ENCODE results near the gene PALM2AKAP2. TPM values are rescaled to one million over a fixed set of nuclear protein-coding genes. Genes with fewer than 3 reads are reported as not detected.

Gene PALM2AKAP2
- total RNA-seq, 4 donors from 2014 or later: 0.15 to 1.4 (median 1.0) TPM

DNA sequence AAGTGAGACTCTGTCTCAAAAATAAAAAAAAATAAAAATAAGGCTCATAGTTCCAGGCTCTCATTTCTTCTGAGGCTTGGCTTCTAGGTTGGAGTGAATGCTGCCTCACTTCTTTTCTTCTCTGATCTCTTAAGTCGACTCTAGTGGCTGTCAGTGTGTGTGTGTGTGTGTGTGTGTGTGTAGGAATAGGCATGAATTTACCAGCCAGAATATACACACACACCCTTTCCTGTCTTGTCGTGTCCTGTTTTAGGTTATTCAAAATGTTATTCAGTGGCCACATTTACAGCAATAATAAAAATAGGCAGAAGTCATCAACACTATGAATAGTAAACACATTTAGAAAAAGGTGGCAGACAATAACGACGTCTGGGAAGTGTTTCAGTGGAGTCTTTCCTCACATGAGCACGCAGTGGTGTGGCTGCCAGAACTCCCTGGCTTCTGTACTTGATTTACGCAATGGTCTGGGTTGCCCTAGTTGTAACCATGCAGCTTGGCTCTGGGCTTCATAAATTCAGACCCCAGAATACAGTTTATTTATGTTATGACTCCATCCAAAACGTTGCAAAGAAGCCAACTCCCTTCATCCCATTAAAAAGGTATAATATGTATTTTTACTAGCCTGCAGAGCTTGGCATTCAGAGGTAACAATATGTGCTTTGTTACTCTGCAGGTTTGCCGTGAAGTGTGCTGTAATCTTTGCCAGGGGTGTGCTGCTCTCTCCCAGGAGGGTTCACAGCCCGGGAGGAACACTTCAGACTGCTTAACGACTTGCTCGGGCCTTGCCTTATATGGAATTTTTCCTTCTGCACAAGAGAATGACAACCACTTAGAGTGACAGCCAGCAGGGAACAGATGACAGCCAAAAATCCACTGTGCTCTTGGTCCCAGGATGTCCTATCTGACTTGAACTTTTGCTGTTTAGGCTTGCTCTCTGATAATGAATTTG is 34.4 kb upstream of the PALM2AKAP2 start:
- peak; percentile 99 for ATAC-seq
- no peaks in the 10 kb centered on the region for H3K27me3 ChIP-seq
- DNase-seq: peak; percentile 66 to 77
- H3K4me1 ChIP-seq: peaks cover 11 to 16% of the 10 kb centered on the region in 2 donors
- in situ Hi-C loops (cut with MboI; ENCODE audit: low sequenced_read_pairs in 4 of 4) (no loop called here), intact Hi-C loops (cut with DNase I; ENCODE audit: low total_unique reads) (no loop called here)
- no peaks in the 10 kb centered on the region for H3K9me3 ChIP-seq
- TF ChIP-seq, protein P1, sequence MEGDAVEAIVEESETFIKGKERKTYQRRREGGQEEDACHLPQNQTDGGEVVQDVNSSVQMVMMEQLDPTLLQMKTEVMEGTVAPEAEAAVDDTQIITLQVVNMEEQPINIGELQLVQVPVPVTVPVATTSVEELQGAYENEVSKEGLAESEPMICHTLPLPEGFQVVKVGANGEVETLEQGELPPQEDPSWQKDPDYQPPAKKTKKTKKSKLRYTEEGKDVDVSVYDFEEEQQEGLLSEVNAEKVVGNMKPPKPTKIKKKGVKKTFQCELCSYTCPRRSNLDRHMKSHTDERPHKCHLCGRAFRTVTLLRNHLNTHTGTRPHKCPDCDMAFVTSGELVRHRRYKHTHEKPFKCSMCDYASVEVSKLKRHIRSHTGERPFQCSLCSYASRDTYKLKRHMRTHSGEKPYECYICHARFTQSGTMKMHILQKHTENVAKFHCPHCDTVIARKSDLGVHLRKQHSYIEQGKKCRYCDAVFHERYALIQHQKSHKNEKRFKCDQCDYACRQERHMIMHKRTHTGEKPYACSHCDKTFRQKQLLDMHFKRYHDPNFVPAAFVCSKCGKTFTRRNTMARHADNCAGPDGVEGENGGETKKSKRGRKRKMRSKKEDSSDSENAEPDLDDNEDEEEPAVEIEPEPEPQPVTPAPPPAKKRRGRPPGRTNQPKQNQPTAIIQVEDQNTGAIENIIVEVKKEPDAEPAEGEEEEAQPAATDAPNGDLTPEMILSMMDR (IDR thresholded peaks at IDR 0.05 in 4 of 5, conservative IDR thresholded peaks at IDR 0.05 in 1 of 5): no peak
- TF ChIP-seq POLR2A (IDR thresholded peaks at IDR 0.05): no peak
- no peaks in the 10 kb centered on the region for H3K36me3 ChIP-seq
- peak overlapping the region in 3 of 4 donors; percentile 33 to 67 (median 53) for H3K27ac ChIP-seq
- peak overlapping the region in 1 of 4 donors; percentile 17 for H3K4me3 ChIP-seq

DNA sequence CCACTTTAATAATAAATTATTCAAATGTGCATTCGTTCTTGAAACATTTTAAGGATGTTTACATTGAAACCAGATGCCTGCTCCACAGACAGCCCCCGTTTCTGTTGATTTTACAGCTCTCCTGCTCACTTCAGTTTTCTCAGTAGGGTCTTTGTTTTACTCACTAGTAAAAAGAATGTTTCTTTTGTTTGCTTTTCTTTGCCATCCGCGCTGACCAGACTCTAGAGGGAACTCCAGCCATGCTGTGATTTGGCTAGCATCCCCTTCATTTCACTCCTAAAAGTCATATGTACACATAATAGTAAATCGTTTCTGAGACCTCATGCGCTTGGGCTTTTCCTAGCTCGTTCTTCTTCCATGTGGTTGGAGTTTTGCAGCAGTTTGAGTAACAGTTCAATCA is 28.7 kb upstream of the PALM2AKAP2 start:
- TF ChIP-seq, protein P1 (IDR thresholded peaks at IDR 0.05 in 4 of 5, conservative IDR thresholded peaks at IDR 0.05 in 1 of 5): no peak
- no peak for TF ChIP-seq POLR2A (IDR thresholded peaks at IDR 0.05)
- in situ Hi-C loops (cut with MboI; ENCODE audit: low sequenced_read_pairs in 4 of 4): no loop called here
- Histone ChIP-seq H3K9me3 (no peaks in the 10 kb centered on the region), H3K27me3 (no peaks in the 10 kb centered on the region), H3K27ac (no peak overlapping the region), H3K4me1 (peaks cover under 1% of the 10 kb centered on the region in 2 donors), H3K4me3 (no peak overlapping the region), H3K36me3 (no peaks in the 10 kb centered on the region)
- intact Hi-C loops (cut with DNase I; ENCODE audit: low total_unique reads): no loop called here
- no peak for ATAC-seq
- DNase-seq: no peak

DNA sequence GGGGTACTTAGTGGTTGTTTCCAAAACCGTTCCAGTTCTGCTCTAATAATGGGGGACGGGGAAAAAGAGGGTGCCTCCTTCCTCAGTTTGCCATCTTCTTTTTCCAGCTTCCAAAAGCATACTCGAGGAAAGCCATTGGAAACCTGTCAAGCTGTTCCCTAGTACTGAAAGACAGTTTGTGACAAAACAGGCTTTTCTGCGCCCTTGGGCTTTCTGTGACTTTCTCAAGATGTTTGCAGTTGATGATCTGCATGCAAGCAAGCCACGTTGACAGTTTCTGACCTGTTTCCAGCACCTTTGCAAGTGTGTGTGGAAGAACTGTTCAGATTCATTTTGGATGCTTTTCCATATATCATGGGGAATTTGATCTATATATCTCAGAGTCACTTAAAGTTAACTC is 26.7 kb upstream of the PALM2AKAP2 start:
- in situ Hi-C loops (cut with MboI; ENCODE audit: low sequenced_read_pairs in 4 of 4): no loop called here
- no peaks in the 10 kb centered on the region for H3K9me3 ChIP-seq
- no peaks in the 10 kb centered on the region for H3K36me3 ChIP-seq
- H3K27ac ChIP-seq: no peak overlapping the region
- ATAC-seq (no peak), DNase-seq (no peak)
- no peak overlapping the region for H3K4me3 ChIP-seq
- no peaks in the 10 kb centered on the region for H3K4me1 ChIP-seq
- H3K27me3 ChIP-seq: no peaks in the 10 kb centered on the region
- intact Hi-C loops (cut with DNase I; ENCODE audit: low total_unique reads): no loop called here
- TF ChIP-seq POLR2A (IDR thresholded peaks at IDR 0.05): no peak
- TF ChIP-seq, protein P1 (IDR thresholded peaks at IDR 0.05 in 4 of 5, conservative IDR thresholded peaks at IDR 0.05 in 1 of 5): no peak

DNA sequence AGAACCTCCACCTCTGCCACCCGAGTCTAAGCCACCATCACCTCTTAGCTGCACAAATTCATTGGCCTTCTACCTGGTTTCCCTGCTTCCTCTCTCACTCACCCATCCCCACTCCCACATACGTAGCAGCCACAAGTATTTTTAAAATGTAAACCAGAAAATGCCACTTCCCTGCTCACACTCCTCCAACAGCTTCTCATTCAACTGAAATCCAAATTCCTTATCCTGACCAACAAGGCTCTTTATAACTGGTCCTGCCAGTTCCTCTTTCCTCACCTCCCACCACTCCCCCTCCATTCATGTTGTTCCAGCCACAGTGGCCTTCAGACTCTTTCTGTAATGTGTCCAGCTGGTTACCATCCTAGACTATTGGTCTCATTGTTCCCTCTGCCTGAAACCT is 25.0 kb upstream of the PALM2AKAP2 start:
- TF ChIP-seq, protein P1 (IDR thresholded peaks at IDR 0.05 in 4 of 5, conservative IDR thresholded peaks at IDR 0.05 in 1 of 5): no peak
- TF ChIP-seq POLR2A (IDR thresholded peaks at IDR 0.05): no peak
- Histone ChIP-seq H3K36me3 (no peaks in the 10 kb centered on the region), H3K27me3 (no peaks in the 10 kb centered on the region), H3K4me3 (no peak overlapping the region), H3K9me3 (no peaks in the 10 kb centered on the region), H3K27ac (no peak overlapping the region), H3K4me1 (no peaks in the 10 kb centered on the region)
- ATAC-seq (no peak), DNase-seq (no peak)
- intact Hi-C loops (cut with DNase I; ENCODE audit: low total_unique reads) (no loop called here), in situ Hi-C loops (cut with MboI; ENCODE audit: low sequenced_read_pairs in 4 of 4) (no loop called here)

Data from gastrocnemius medialis (tissue), 4 donors.